SK-N-SH (cell line): Measurements from ENCODE around the gene ERCC5.

ENCODE experiments used
- CTCF ChIP-seq: fragments of 200-600 bp; sonication (generic); IDR thresholded peaks from 2 replicates; pipeline ENCODE4 v1.6.1; 2017; ENCODE audit warnings: antibody characterized with exemption, mild to moderate bottlenecking, moderate library complexity
- EP300 ChIP-seq, 2 experiments: IDR thresholded peaks; 2 replicates each; pipeline versions ENCODE4 v1.4.0 to v1.6.1; 2012; ENCODE audit warnings: borderline replicate concordance in 1 of 2, low read depth in 1 of 2, low read length in 1 of 2
- FOSL2 ChIP-seq: IDR thresholded peaks from 2 replicates; pipeline ENCODE4 v1.4.0; 2012; ENCODE audit warnings: low read depth, mild to moderate bottlenecking, moderate library complexity, borderline replicate concordance
- USF2 ChIP-seq: fragments of 150-350 bp; IDR thresholded peaks from 2 replicates; pipeline ENCODE4 v1.6.1; 2017; ENCODE audit warnings: antibody characterized with exemption, low read length, low read depth, borderline replicate concordance

GRCh38 chr13:102872131-102872530 is 26.3 kb downstream of the ERCC5 start:
- TF ChIP-seq USF2 (no peak), FOSL2 (no peak), CTCF (no peak), EP300 (IDR thresholded peaks at IDR 0.05; ENCODE audit: borderline replicate concordance in 1 of 2, low read depth in 1 of 2, low read length in 1 of 2) (no peak)
